Head of caudate nucleus (tissue), 42 donors: ENCODE measurements around the gene PPM1M.

Source experiments
- DNase-seq, 42 donors: peaks; one replicate each; pipeline versions ENCODE4 v3.0.0 to v3.0.0-alpha.2; 2020 to 2021; ENCODE audit warnings: mixed read lengths in 7 of 42
- intact Hi-C: fragments of 100-400 bp; cut with DNase I; formaldehyde crosslinking; loops from one replicate; pipeline ENCODE4 v1.15.0; 2022

The PPM1M gene

GRCh38 chr3:52226229-52226817, 19.2 kb upstream of the PPM1M start:
- no peak for DNase-seq
- intact Hi-C loops = no loop called here

- intact Hi-C loops = no loop called here
- DNase-seq = no peak
Observed at GRCh38 chr3:52227117-52227516, 18.4 kb upstream of the PPM1M start.

- intact Hi-C loops = no loop called here
- no peak for DNase-seq
Observed at GRCh38 chr3:52227766-52228165, 17.8 kb upstream of the PPM1M start.

- DNase-seq = peak in 7 of 42 donors; percentile 18 to 66 (median 51)
- intact Hi-C loops = no loop called here
Observed at GRCh38 chr3:52228266-52228665, 17.3 kb upstream of the PPM1M start.

GRCh38 chr3:52228751-52229291, 16.7 kb upstream of the PPM1M start:
- DNase-seq = no peak
- intact Hi-C loops = no loop called here

- DNase-seq = no peak
- intact Hi-C loops = no loop called here
Observed at GRCh38 chr3:52229656-52230055, 15.9 kb upstream of the PPM1M start.

- intact Hi-C loops = no loop called here
- DNase-seq = no peak
Observed at GRCh38 chr3:52230461-52230860, 15.1 kb upstream of the PPM1M start.

GRCh38 chr3:52230889-52231499, 14.6 kb upstream of the PPM1M start:
- intact Hi-C loops = no loop called here
- no peak for DNase-seq

GRCh38 chr3:52231502-52232278, 13.9 kb upstream of the PPM1M start:
- intact Hi-C loops = no loop called here
- DNase-seq = peak in 36 of 42 donors; percentile 48 to 85 (median 66)

GRCh38 chr3:52232279-52233107, 13.1 kb upstream of the PPM1M start:
- DNase-seq = no peak
- intact Hi-C loops = no loop called here

GRCh38 chr3:52233108-52233591, 12.4 kb upstream of the PPM1M start:
- DNase-seq = no peak
- intact Hi-C loops = no loop called here

- intact Hi-C loops = no loop called here
Observed at GRCh38 chr3:52233968-52234367, 11.6 kb upstream of the PPM1M start.

GRCh38 chr3:52234516-52235447, 10.8 kb upstream of the PPM1M start:
- intact Hi-C loops = loop anchor here (5.0 kb wide), 2 partner anchors 37 to 43 kb away; partner anchors contain the start of genes ALAS1 and WDR82
- no peak for DNase-seq

More at GRCh38 chr3:52233968-52234367, 11.6 kb upstream of the PPM1M start:
- peak in 27 of 42 donors; percentile 22 to 73 (median 59) for DNase-seq

- intact Hi-C loops = loop anchor here (5.0 kb wide), 2 partner anchors 39 to 41 kb away; partner anchors contain the start of genes ALAS1 and WDR82
- DNase-seq = no peak
Observed at GRCh38 chr3:52236424-52236886, 9.1 kb upstream of the PPM1M start.

GRCh38 chr3:52237006-52237656, 8.4 kb upstream of the PPM1M start:
- intact Hi-C loops = loop anchor here (5.0 kb wide), 2 partner anchors 40 kb away; partner anchors contain the start of genes ALAS1 and WDR82
- peak in 1 of 42 donors; percentile 21 for DNase-seq

- intact Hi-C loops = loop anchor here (5.0 kb wide), 2 partner anchors 40 kb away; partner anchors contain the start of genes ALAS1 and WDR82
- peak in 37 of 42 donors; percentile 46 to 89 (median 64) for DNase-seq
Observed at GRCh38 chr3:52237657-52238172, 7.8 kb upstream of the PPM1M start.
